Activated naive CD8-positive, alpha-beta T cell treated with anti-CD3 and anti-CD28 coated beads, Interleukin-2, amount 50 U/mL, for 16 hours (primary cell): Measurements from ENCODE around the gene MRPL17.

Experiments
- DNase-seq: peaks from one replicate; pipeline ENCODE4 v3.0.0-alpha.2; 2020; ENCODE audit warnings: low read depth, low spot score

Gene MRPL17

DNA sequence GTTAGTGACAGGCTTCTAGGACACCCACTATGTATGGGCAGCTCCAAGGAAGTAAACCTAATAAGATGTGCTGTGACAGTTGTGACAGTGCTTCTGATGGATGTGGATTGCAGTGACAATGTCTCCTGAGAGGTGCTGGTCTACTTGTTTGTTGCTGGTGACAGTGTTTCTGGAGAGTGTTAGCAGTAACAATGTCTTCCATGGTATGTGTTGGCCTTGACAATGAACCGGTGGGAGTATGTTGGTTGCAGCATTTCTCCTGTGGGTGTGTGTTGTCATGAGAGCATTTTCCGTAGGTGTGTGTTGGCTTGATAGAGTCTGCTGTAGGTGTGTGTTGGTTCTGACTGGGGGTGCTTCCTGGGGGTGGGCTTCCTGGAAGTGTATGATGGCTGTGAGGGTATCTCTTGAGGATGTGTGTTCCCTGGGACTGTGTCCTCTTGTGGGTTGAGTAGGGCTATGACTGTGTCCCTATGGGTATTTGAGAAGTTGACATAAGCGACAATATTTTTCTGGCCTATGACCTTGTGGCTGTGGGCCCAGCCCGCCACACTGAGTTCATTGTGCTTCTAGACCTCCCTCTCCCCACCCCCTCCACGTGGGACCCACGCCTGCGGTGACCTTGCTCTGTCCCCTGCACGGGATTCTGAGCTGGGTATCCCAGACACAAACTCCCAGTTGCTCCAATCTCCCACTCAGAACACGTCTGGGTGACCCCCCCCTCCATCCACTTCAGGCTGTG is 28.7 kb downstream of the MRPL17 start:
- DNase-seq, result no peak

DNA sequence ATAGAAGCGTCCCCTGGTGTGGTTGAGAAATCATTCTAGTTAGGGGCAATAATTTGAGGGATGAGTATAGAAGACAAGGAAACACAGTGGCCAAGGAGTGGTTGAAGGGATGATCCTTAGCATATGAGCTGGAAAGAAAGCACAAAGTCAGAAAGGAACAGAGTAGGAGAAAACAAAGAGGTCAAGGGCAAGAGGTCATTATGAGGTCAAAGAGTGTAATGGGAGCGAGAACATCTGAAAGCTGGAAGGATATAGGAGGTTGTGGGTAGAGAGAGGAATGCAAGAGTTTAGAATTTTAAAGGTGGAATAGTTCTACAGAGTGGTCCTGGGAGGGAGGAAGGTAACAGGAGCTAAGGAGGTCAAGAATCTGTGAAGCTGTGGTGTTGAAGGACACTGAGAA is 29.5 kb downstream of the MRPL17 start:
- no peak for DNase-seq

DNA sequence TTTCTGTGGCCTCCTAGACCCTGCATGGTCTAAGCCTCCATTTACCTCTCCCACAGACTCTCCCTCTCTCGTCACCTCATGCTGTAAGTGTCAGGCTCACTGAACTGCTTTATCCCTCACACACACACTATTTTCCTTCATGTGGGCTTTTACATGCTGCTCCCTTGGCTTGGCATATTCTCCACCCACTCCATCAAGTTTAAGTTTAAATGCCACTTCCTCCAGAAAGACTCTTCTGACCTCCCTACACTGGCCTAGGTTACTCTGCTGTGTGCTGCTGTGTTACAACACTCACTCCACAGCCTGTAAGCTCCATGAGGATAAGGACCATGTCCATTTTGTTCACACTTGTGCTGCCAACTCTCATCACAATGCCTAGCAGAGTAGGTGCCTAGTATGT is 30.0 kb downstream of the MRPL17 start:
- DNase-seq, result no peak

DNA sequence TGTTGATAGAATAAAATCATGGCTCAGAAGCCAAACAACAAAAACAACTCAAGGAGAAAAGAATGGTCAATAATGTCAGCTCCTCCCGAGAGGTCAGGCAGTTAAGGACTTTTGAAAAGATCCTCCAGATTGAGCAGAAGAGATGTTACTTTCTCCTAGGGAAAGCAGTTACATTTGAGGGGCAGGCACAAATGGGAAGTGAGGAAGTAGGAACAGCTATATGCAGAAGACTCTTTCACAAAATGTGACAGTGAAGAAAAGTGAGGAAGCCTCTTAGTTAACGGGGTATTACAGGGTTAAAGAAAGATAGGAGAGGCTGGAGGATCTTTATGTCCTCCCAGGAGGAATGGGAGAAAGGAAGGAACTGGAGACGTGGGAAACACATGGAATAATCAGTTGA is 31.0 kb downstream of the MRPL17 start:
- no peak for DNase-seq

DNA sequence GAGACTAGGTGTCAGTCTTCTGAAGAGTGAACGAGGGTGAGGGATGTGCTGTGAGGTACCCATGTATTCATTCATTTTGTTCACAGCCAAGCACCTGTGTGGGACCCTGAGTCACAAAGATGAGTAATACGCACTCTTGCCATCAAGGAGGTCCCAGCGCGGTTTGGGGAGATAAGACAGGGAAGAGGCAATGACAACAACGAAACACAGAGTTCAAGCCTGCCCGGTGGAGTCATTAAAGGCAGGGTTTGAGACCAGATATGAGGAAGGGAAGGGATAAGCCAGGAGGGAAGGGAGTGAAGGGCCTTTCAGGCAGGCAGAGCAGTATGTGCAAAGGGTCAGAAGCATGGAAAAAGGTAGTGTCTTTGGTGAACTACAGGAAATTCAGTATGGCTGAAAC is 32.2 kb downstream of the MRPL17 start:
- no peak for DNase-seq

DNA sequence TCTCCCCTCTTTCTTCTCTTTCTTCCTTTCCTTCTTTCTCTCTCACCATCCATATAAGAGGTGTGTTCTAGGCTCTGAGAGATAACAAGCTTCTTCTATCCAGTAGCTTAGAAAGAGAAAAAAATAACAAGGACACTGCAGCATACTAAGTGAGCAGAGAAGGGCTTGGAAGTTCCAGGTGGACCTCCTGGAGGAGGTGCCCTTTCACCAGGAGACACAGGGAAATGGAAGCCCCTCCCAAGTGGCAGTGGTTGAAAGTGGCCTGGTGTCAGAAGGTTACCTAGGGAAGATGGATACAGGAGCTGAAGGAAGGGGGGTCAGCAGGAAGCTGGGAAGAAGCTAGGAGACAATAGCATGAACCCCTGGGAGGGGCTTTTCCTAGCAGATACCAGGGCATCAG is 33.0 kb downstream of the MRPL17 start:
- no peak for DNase-seq

DNA sequence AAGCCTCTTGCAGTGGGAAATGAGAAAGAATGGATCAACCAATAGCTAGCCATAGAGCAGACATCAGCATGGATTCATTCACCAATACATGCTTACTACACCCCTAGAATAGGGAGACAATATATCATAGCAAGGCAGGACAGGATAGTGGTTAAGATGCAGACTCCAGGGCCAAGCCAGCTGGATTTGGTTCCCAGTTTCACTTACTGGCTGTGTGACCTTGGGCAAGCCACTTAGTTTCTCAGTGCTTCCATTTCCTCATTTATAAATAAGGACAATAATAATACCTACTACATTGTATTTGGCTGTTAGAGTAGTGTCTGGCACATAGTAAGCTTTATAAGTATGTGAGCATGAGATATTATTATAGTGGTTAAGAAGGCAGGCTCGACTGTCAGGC is 34.6 kb downstream of the MRPL17 start:
- no peak for DNase-seq

DNA sequence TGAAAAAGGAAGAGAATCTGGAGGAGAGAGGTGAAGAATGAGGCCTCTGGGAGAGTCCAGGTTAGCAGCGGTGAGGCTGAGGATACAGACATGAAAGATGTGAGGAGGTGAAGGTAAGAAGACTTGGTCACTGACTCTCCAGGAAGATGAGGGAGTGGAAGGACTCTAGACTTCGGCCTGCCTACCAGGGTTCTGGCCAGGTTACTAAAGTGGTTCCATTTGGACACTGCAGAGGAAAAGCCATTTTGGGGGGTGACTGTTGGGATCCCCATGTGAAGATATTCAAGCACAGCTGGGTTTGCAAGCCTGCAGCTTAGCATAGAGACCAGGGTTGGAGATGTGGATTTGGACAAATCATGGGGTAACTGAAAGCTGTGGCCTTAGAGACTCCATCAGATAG is 35.3 kb downstream of the MRPL17 start:
- no peak for DNase-seq

DNA sequence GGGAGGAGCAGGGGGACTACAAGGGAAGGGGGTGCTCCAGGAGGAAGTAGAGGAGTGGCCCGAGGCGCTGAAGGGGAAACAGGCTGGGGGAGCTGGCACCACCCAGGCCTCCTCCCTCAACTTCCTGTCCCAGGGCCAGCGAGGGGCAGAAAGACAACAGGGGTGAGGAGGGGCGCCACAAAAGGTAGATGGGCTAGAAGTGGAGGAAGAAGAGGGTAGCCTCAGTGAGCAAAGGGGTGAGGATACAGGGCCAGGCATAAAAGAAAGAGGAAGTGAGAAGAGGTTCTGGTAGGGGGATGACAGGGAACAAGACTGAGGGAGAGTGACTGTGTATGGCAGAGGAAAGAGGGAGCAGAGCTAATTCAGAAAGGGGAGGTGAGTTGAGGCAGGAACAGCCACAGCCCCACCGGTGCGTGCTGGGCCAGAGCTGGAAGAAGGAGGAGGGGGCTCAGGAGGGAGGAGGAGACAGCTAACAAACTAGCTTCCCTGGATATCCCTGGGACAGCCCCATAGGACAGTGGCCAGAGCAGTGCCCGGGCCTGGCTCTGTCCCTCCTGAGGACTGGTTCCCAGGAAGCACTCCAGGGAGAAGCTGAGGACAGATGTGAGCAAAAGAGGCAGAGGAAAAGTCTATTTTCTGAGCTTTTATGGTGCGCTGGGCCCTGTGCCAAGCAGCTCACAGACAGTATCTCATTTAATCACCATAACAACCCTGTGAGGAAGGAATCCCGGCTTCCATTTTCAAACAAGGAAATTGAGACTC is 36.0 kb downstream of the MRPL17 start:
- no peak for DNase-seq

DNA sequence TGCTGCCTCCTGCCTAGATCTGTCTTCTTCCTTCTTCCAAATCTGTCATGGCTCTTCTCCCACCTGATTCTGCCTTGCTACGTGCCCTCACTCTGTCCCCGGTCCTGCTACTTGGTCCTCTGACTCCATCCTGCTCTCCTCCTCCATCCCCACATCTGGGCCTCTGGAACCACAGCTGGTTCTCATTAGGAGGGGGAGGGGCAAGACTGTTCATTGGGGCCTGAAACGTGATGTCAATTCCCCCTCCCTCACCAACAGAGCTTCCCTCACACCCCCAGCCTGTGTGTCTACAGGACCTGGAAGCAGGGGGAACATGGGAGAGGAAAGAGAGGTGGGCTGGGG is 36.6 kb downstream of the MRPL17 start:
- no peak for DNase-seq

DNA sequence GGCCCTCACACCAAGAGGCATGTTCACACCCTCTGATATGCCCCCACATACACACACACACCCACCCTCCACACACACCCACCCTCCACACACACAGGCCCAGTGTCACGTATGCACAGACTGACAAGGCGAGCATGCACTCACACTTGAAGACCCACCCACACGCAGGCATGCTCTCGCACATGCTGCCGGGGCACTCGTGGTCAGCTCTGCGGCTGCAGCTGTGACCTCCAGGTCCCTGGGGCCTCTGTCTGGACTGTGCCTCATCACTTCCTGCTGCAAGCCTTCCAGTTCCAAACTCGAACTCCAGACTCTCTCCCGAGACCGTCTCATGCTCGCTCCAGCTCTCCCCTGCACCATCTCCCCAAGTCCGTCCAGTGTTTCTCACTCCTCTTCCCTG is 37.1 kb downstream of the MRPL17 start:
- DNase-seq, result no peak

DNA sequence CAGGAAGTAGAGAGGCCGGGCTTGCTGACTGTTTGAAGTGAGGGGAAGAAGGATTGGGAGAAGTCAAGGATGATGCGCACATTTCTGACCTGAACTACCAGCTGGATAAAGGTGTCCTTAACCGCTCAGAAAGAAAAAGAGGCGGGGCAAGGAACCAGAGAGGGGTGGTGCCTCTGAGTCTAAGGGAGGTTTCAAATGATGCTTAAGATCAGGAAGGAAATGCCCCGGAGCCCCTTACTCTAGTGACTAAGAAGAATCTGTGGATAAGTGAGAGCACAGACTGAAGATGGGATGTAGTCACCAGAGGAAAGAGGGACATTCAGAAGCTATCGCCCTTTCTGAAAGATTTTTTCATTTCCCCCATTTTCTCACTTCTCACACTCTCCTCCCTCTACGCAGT is 40.2 kb downstream of the MRPL17 start:
- DNase-seq, result no peak

DNA sequence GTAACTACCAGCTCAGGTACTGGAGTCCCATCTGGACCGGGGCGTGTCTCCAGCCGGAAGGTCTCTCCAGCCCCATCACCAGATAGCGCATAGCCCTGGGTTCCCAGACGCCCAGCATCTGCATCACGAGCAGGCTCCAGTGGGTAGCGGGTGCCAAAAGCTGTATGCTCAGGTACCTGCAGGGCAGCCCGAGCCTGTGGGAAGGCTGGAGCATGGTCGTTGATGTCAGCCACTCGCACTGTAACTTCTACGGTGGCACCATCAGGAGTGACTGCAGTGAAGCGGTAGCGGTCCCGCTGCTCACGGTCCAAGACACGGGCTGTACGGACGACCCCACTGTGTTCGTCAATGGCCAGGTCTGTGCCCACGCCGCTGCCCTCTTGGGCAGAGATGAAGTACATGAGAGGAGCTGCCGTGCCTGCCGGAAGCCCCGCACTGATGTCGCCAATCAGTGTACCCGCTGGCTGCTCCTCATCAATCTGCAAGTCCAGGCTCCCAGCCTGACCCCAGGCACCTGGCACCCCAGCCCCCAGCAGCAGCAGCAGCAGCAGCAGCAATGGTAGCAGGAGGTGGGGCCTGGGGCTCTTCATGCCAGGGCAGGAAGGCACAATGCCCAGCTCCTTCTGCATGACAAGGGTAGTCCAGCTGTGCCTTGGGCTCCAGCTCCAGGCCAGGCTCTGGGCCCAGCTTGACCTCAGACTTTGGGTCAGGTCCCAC is 42.0 kb downstream of the MRPL17 start:
- no peak for DNase-seq

DNA sequence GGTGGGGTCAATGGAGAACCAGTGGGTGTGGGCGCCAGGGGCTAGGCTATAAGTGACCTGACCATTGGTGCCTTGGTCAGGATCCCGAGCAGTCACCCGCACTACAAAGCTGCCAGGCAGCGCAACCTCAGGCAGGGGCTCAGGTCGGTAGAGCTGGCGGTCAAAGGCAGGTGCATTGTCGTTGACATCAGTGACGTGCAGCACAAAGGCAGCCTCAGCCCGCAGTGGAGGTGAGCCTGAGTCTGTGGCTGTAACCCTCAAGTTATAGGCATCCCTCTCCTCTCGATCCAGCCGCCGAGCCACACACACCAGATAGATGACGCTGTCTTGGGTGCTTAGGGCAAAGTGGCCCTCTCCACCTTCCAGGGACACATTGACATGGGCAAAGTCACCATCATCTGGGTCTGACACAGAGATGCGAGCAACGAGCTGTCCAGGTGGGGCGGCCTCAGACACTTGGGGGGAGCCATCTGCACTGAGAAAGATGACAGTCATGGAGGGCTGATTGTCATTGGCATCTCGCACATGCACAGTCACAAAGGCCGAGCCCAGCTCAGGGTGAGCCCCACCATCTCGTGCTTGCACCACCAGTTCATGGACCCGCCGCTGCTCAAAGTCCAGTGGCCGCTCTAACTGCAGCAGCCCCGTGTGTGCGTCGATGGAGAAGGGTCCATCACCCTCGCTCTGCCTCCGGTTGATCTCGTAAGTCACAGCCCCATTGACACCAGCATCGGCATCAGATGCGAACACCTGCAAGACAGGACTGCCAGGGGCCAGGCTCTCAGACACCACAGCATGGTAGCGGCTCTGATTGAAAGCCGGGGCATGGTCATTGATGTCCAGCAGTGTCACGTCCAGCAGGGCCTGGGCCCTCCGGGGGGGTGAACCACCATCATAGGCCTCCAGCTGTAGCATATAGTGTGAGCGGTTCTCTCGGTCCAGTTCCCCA is 42.8 kb downstream of the MRPL17 start:
- DNase-seq, result no peak

DNA sequence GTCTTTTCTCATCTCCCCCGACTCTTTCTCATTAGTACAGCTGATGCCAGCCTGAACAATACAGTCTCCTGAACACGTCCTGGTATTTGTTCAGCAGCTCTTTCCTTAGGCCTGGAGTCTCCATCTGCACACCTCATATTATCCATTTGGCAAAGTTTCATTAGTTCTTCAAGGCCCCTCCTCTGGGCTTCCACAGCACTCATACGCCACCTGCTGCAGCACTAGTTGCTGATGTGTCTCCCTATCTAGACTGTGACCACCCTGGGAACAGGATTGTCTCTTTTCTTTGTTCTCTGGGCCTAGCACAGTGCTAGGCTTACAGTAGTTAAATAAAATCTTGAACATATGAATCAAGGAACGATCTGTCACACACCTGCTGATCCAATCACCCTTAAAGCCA is 44.7 kb downstream of the MRPL17 start:
- no peak for DNase-seq

DNA sequence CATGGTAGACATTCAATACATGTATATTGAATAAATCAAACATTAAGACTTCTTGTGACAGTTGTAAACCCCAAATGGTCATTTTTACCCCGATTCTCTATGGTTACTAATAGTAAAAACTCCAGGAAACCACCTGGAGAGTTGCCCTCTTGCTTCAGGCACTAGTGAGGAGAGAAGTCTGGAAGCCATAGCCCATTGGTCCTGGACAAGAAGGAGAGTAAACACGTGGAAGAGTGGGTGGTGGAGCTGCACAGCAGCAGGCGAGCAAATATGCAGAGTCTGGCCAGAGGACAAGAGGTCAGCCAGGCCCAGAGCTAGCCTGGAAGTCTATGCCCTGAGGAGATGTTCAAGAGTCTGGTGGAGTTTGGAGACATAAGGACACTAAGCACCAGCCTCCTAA is 45.3 kb downstream of the MRPL17 start:
- no peak for DNase-seq

DNA sequence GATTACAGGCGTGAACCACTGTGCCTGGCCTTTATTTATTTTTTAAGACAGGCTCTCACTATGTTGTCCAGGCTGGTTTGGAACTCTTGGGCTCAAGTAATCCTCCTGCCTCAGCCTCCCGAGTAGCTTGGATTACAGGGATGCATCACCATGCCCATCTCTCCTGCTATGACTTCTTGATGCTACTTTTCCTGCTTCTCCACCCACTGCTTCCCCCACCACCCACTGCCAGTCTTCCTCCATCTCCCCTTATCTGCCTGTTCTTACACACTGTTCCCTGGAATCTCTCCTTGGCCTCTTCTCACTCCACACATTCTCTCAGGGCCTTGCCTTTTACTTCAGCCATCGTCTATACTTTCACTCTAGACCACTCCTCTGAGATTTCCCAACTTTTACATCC is 46.7 kb downstream of the MRPL17 start:
- no peak for DNase-seq

DNA sequence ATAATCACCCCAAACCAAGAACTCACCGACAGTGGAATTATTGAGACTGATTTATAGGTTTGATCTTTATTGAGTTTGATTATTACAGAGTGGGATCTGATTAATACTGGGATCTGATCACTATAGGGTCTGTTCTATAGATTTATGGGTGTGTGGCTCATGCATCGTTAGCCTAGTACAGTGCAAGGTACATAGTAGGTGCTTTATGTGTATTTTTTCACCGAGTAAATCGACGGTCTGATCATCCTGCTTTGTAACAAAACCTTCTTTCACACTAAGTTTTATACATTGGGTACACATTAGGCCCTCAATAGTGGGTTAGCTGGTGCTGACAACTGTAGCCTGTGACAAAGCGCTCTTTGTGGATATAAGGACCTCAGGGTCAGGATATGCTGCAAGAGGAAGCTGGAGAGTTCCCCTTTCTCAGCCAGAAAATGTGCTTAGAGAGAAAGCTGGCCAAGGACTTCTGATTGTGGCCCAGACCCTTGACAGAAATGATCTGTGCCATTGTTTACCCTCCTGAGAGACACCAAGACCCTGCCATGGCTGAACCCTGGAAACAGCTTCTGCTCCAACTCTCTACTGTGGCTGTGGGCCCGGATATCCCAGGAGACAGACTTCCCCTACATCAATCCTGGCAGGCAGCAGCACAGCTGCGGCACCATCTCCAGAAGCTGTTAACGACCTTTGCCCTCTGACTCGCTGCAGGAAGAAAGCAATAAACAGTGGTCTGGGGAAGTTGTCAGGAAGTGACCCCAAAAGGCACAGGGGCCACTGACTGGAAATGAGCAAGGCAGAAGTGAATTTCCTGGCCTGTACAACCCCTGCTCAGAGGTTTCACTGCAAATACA is 47.8 kb downstream of the MRPL17 start:
- no peak for DNase-seq

DNA sequence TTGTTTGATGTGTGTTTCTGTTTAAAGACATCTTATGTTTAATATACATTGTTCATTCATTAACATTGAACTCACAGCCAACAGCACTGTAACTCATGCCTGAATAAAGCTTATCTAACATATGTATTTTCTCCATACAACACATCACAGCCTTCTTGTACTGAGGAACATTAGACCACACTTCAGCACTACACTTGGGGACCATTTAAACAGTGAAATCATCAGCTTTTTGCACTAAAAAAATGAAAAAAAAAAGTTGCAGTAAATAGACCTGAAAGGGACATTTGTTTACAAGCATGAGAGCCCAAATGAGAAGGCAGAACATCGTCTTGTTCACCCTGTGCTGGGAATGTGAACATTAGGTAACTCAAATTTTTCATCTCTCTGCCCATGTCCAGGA is 48.6 kb downstream of the MRPL17 start:
- DNase-seq, result no peak

DNA sequence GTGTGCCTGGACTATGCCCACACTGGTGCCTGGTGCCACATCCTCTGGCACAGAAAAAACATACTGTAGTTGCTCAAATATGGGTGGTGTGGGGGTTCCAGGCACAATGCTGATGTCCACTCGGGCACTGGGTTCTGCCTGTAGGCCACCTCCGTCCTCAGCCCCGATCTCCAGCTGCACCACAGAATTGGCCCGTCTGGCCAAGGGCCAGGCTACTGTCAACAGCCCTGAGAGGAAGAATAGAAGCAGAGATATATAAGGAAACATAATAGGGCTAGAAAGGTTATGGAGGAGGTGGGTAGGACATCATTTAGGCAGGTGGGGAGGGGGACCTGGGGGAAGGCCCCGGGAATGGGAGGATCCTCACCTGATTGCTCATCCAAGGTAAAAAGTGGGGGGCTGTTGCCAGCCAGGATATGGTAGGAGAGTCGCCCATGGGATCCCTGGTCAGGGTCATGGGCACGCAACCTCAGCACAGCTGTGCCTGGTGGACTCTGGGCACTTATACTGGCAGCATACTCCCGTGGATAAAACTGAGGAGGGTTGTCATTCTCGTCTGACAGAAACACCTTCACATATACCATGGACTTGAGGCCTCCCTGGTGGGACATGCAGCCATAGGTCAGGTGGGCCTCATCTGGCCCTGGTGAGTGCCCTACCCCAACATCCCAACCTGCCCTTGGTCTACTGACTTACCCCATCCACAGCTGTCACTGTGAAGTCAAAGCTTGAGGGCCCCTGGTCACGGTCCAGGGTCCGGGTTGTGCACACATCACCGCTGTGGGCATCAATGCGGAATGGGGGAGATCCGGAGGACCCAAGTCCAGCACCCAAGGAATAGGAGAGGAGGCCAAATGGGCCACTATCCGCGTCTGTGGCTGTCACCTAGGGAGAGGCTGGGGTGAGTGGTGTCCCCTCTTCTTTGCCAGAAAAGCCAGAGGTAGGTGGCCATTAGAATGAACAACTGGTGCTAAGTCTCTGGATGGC is 49.4 kb downstream of the MRPL17 start:
- DNase-seq, result no peak
